Choroid plexus epithelial cell (primary cell): ENCODE results near the gene LPP.
"Not testable (repeated sequence)": the region's sequence is repeated elsewhere in the genome, so short reads cannot be mapped to it uniquely, and the experiment has no call there.

ENCODE experiments used
- DNase-seq: peaks from one replicate; pipeline ENCODE4 v3.0.0-alpha.2; 2010; ENCODE audit warnings: low read depth
- H3K4me3 ChIP-seq: 2 replicates; pipeline ENCODE4 v1.5.1; 2011; ENCODE audit warnings: low read depth, mild to moderate bottlenecking, control low read depth, low read length, moderate library complexity
- CTCF ChIP-seq: conservative IDR thresholded peaks from 2 replicates; pipeline ENCODE4 v1.5.1; 2011; ENCODE audit warnings: low read depth, mild to moderate bottlenecking, control low read depth, inconsistent platforms, low read length, moderate library complexity

The LPP gene

GRCh38 chr3:188440340-188440972 lies 286.5 kb downstream of the LPP start:
- TF ChIP-seq CTCF: no peak
- H3K4me3 ChIP-seq: no peak overlapping the region

GRCh38 chr3:188442430-188442829 lies 288.5 kb downstream of the LPP start:
- TF ChIP-seq CTCF: no peak
- H3K4me3 ChIP-seq: no peak overlapping the region
- no peak for DNase-seq

More at GRCh38 chr3:188440340-188440972, 286.5 kb downstream of the LPP start:
- DNase-seq: no peak

GRCh38 chr3:188445175-188445574 lies 291.2 kb downstream of the LPP start:
- DNase-seq, H3K4me3 ChIP-seq: not testable (repeated sequence)

- H3K4me3 ChIP-seq: no peak overlapping the region
- DNase-seq: no peak
- TF ChIP-seq CTCF: no peak
Measured at GRCh38 chr3:188446014-188446413, 292.1 kb downstream of the LPP start.

GRCh38 chr3:188446766-188447165 lies 292.8 kb downstream of the LPP start:
- TF ChIP-seq CTCF: no peak
- H3K4me3 ChIP-seq: no peak overlapping the region
- no peak for DNase-seq

- no peak for TF ChIP-seq CTCF
- no peak overlapping the region for H3K4me3 ChIP-seq
- DNase-seq: no peak
Measured at GRCh38 chr3:188448813-188449212, 294.9 kb downstream of the LPP start.

GRCh38 chr3:188449421-188449820 lies 295.5 kb downstream of the LPP start:
- no peak for TF ChIP-seq CTCF
- DNase-seq: no peak
- no peak overlapping the region for H3K4me3 ChIP-seq
